Neural progenitor cell (in vitro differentiated cells): ENCODE data around the gene MYCN. TPM values are rescaled to one million over a fixed set of nuclear protein-coding genes. Genes with fewer than 3 reads are reported as not detected.
A peak's percentile ranks its signal among the peaks of the same experiment; 100 is the strongest.

Experiments used
- DNase-seq: peaks from one replicate; pipeline ENCODE4 v3.0.0-alpha.2; 2016; ENCODE audit warnings: low spot score
- H2AFZ ChIP-seq: fragments of 200-600 bp; sonication (generic); replicated peaks from 2 replicates; pipeline ENCODE4 v1.6.1; 2016; ENCODE audit warnings: antibody characterized with exemption
- H3F3A ChIP-seq: fragments of 200-600 bp; sonication (generic); 2 replicates; pipeline ENCODE4 v1.6.1; 2016; ENCODE audit warnings: antibody characterized with exemption, low read depth
- H3K27ac ChIP-seq: fragments of 200-600 bp; sonication (generic); 2 replicates; pipeline ENCODE4 v1.5.1; 2016; ENCODE audit warnings: mild to moderate bottlenecking
- H3K27me3 ChIP-seq: fragments of 200-600 bp; sonication (generic); 2 replicates; pipeline ENCODE4 v1.6.1; 2016; ENCODE audit warnings: mild to moderate bottlenecking, moderate library complexity
- H3K36me3 ChIP-seq: fragments of 200-600 bp; sonication (generic); 2 replicates; pipeline ENCODE4 v1.5.1; 2016
- H3K4me1 ChIP-seq: fragments of 200-600 bp; sonication (generic); 2 replicates; pipeline ENCODE4 v1.6.1; 2016; ENCODE audit warnings: mixed run types
- H3K4me2 ChIP-seq: fragments of 200-600 bp; sonication (generic); 2 replicates; pipeline ENCODE4 v1.6.1; 2016
- H3K4me3 ChIP-seq: fragments of 200-600 bp; sonication (generic); 2 replicates; pipeline ENCODE4 v1.5.1; 2016
- H3K79me2 ChIP-seq: fragments of 200-600 bp; sonication (generic); 2 replicates; pipeline ENCODE4 v1.6.1; 2016; ENCODE audit warnings: low read depth
- H3K9ac ChIP-seq: fragments of 200-600 bp; sonication (generic); 2 replicates; pipeline ENCODE4 v1.6.1; 2016
- H3K9me3 ChIP-seq: fragments of 200-600 bp; sonication (generic); 2 replicates; pipeline ENCODE4 v1.5.1; 2016; ENCODE audit warnings: low read depth
- H4K20me1 ChIP-seq: fragments of 200-600 bp; sonication (generic); 2 replicates; pipeline ENCODE4 v1.6.1; 2016; ENCODE audit warnings: low read depth
- H3K27ac Mint-ChIP-seq: 3 replicates; pipeline ENCODE4 v1.8.0; 2021; ENCODE audit warnings: mixed read lengths
- H3K27me3 Mint-ChIP-seq: 2 replicates; pipeline ENCODE4 v1.8.0; 2022; ENCODE audit warnings: low read depth, mild to moderate bottlenecking, inconsistent platforms, moderate library complexity, mixed read lengths; ENCODE audit not compliant: insufficient read depth
- H3K36me3 Mint-ChIP-seq: 3 replicates; pipeline ENCODE4 v1.8.0; 2021; ENCODE audit warnings: mixed read lengths
- H3K4me1 Mint-ChIP-seq: 3 replicates; pipeline ENCODE4 v1.8.0; 2021; ENCODE audit warnings: mixed read lengths
- H3K4me3 Mint-ChIP-seq: 3 replicates; pipeline ENCODE4 v1.8.0; 2021; ENCODE audit warnings: mild to moderate bottlenecking, moderate library complexity, mixed read lengths
- H3K9me3 Mint-ChIP-seq: 3 replicates; pipeline ENCODE4 v1.8.0; 2020; ENCODE audit warnings: mixed read lengths
- EZH2 ChIP-seq: fragments of 200-600 bp; sonication (generic); IDR thresholded peaks from 2 replicates; pipeline ENCODE4 v1.6.1; 2017; ENCODE audit warnings: antibody characterized with exemption, mild to moderate bottlenecking, moderate library complexity
- EZH2phosphoT487 ChIP-seq: fragments of 200-600 bp; sonication (generic); IDR thresholded peaks from 2 replicates; pipeline ENCODE4 v1.6.1; 2017; ENCODE audit warnings: antibody characterized with exemption
- total RNA-seq: library from RNA; depleted of rRNA; stranded (reverse); fragments of >200 nt; gene quantifications from 2 replicates; pipeline ENCODE4 v1.2.3, GENCODE V29; 2015; ENCODE audit warnings: low replicate concordance
- TF ChIP-seq, protein P1 (sequence below): fragments of 200-600 bp; sonication (generic); IDR thresholded peaks from 2 replicates; pipeline ENCODE4 v1.5.1; 2017; ENCODE audit warnings: antibody characterized with exemption, mild to moderate bottlenecking

The MYCN gene
- total RNA-seq, 1 donor from 2014 or later = 24.7 TPM

DNA sequence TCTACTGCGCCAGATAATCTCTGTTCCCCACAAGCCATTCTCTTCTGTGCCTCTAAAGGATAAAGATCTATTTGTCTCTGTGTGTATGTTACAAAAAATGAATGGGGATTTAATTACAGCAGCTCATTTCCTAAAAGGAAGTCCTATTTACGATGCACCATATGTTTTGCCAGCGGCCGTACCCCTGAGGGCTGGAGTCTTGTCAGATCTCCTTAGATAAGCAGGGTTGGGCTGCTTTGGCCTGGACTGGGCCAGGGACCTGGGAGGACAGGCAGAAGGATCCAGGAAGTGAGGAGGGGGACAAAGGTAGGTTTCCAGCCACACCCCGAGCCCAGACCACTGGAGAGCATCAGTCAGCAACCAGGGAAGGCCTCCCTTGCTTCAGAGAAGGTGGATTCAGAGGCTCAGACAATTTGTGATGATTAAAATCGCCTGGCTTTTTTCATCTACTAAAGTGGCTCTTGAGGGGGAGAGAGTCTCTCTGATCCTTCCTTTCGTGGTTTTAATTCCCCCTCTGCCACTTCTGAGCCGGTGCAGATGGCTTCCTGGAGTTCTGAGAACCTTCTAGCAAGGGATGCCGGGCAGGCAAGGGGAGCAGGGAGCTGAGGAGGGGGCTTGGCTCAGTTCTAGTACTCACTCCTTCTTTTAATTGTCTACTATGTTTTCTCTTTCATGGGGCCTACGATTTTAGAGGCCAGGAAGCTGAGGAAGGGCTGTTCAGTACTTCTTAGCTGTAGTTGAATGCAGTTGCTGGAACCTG is 42.1 kb downstream of the MYCN start:
- H3F3A ChIP-seq = peaks cover 46% of the 10 kb centered on the region
- Mint-ChIP-seq H3K27ac (peak overlapping the region; percentile 94), H3K27me3 (peaks cover 20% of the 10 kb centered on the region), H3K4me1 (peaks cover 54% of the 10 kb centered on the region), H3K9me3 (peaks cover 2% of the 10 kb centered on the region), H3K4me3 (peak overlapping the region; percentile 16), H3K36me3 (no peaks in the 10 kb centered on the region)
- H3K27ac ChIP-seq = no peak overlapping the region
- TF ChIP-seq EZH2 (no peak), EZH2phosphoT487 (no peak)
- TF ChIP-seq, protein P1, sequence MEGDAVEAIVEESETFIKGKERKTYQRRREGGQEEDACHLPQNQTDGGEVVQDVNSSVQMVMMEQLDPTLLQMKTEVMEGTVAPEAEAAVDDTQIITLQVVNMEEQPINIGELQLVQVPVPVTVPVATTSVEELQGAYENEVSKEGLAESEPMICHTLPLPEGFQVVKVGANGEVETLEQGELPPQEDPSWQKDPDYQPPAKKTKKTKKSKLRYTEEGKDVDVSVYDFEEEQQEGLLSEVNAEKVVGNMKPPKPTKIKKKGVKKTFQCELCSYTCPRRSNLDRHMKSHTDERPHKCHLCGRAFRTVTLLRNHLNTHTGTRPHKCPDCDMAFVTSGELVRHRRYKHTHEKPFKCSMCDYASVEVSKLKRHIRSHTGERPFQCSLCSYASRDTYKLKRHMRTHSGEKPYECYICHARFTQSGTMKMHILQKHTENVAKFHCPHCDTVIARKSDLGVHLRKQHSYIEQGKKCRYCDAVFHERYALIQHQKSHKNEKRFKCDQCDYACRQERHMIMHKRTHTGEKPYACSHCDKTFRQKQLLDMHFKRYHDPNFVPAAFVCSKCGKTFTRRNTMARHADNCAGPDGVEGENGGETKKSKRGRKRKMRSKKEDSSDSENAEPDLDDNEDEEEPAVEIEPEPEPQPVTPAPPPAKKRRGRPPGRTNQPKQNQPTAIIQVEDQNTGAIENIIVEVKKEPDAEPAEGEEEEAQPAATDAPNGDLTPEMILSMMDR = no peak
- H4K20me1 ChIP-seq = no peaks in the 10 kb centered on the region
- no peak overlapping the region for H3K4me2 ChIP-seq
- peaks cover 42% of the 10 kb centered on the region for H3K4me1 ChIP-seq
- no peak overlapping the region for H3K4me3 ChIP-seq
- H3K9me3 ChIP-seq = no peaks in the 10 kb centered on the region
- H3K27me3 ChIP-seq = no peaks in the 10 kb centered on the region
- no peak overlapping the region for H3K9ac ChIP-seq
- no peak overlapping the region for H2AFZ ChIP-seq
- no peaks in the 10 kb centered on the region for H3K36me3 ChIP-seq
- DNase-seq = no peak
- H3K79me2 ChIP-seq = no peaks in the 10 kb centered on the region

DNA sequence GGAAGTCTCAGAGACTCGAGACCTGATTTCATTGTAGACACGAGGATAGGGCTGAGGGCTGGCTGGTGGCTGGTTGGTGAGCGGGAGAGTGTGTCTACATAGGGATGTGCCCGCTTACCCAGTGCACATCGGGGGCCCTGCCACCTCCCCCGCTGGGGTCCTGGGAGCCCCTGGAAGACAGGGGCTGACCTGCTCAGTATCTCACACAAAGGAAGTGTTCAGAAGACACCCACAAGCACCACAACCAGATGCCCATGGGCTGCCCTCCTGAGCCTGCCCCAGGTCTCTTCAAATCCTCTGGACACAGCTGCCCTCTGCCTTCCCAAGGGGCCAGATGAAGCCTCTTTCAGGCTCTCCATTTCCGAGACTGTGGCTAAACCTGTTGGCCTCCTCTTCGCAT is 43.1 kb downstream of the MYCN start:
- no peaks in the 10 kb centered on the region for H3K27me3 ChIP-seq
- peaks cover 43% of the 10 kb centered on the region for H3F3A ChIP-seq
- H3K27ac ChIP-seq = no peak overlapping the region
- H3K4me3 ChIP-seq = no peak overlapping the region
- H3K4me2 ChIP-seq = peak overlapping the region; percentile 17
- H3K27me3 Mint-ChIP-seq = peaks cover 20% of the 10 kb centered on the region
- H3K36me3 ChIP-seq = no peaks in the 10 kb centered on the region
- H2AFZ ChIP-seq = peak overlapping the region; percentile 72
- no peaks in the 10 kb centered on the region for H3K79me2 ChIP-seq
- peaks cover 42% of the 10 kb centered on the region for H3K4me1 ChIP-seq
- peaks cover 48% of the 10 kb centered on the region for H3K4me1 Mint-ChIP-seq
- H3K4me3 Mint-ChIP-seq = no peak overlapping the region
- no peaks in the 10 kb centered on the region for H3K9me3 ChIP-seq
- H3K36me3 Mint-ChIP-seq = no peaks in the 10 kb centered on the region
- H3K9ac ChIP-seq = no peak overlapping the region
- peak overlapping the region; percentile 90 for H3K27ac Mint-ChIP-seq
- H3K9me3 Mint-ChIP-seq = peaks cover 2% of the 10 kb centered on the region
- no peaks in the 10 kb centered on the region for H4K20me1 ChIP-seq
- no peak for DNase-seq
- TF ChIP-seq EZH2 = no peak

DNA sequence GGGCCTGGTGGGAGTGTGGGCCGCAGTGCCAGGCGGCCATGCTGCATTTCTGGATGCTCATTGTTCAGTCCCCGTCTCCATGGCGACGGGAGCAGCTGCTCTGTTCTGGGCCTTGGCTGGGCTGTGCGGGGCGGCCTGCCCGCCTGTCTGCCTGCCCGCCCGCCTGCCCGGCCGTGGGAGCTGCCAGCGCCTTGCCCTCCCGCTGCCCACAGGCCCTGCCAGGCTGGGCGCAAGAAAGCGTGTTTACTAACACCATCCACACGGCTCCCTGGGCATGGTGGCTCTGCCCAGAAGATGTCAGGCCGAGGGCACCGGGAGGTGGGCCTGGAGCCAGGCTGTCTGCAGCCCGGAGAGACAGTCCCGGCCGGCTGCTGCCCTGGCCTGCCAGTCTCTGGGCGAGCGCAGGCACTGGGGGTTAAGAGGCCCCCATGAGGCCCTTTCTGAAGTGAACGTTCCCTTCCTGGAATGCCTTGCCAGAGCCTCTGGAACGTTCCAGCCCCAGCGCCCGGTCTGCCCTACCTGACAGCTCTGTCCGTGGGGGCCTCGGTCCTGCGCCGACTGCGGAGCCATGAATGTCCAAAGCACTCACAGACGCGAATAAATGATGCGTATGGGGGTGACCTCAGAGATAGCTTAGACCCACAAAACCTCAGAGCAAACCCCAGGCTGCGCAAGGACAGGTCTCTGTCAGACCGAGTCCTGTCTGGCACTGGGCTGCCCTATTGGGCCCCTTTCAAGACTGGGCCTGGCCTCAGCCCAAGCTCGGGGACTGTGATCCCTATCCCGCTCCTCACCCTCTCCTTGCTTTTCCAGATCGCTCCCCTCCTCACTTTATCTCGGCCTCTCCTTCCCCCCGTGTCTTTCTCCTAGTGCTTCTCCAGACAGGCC is 44.3 kb downstream of the MYCN start:
- Histone ChIP-seq H3K4me3 (no peak overlapping the region), H3K27me3 (no peaks in the 10 kb centered on the region), H3K9me3 (no peaks in the 10 kb centered on the region), H2AFZ (peak overlapping the region; percentile 72), H3K79me2 (no peaks in the 10 kb centered on the region), H3K27ac (no peak overlapping the region), H3K4me1 (peaks cover 43% of the 10 kb centered on the region), H4K20me1 (no peaks in the 10 kb centered on the region), H3K36me3 (no peaks in the 10 kb centered on the region), H3K4me2 (peak overlapping the region; percentile 17), H3K9ac (no peak overlapping the region), H3F3A (peaks cover 36% of the 10 kb centered on the region)
- Mint-ChIP-seq H3K9me3 (peaks cover 2% of the 10 kb centered on the region), H3K4me1 (peaks cover 49% of the 10 kb centered on the region), H3K27ac (peak overlapping the region; percentile 90), H3K36me3 (no peaks in the 10 kb centered on the region), H3K4me3 (no peak overlapping the region), H3K27me3 (peaks cover 19% of the 10 kb centered on the region)
- DNase-seq = peak; percentile 88
- TF ChIP-seq, protein P1 = no peak
- TF ChIP-seq EZH2phosphoT487 (no peak), EZH2 (no peak)
